GM19328 (cell line): ENCODE results near the gene IMMP2L.
"Not testable (repeated sequence)": the region's sequence is repeated elsewhere in the genome, so short reads cannot be mapped to it uniquely, and the experiment has no call there.

Source experiments
- ATAC-seq: cut with Tn5 transposase; IDR thresholded peaks from one replicate; pipeline ENCODE4 v1.9.1; 2021; ENCODE audit warnings: mild to moderate bottlenecking, moderate library complexity; ENCODE audit not compliant: unreplicated experiment

IMMP2L gene

GRCh38 chr7:110718503-110719205 lies 843.6 kb downstream of the IMMP2L start:
- no peak for ATAC-seq

GRCh38 chr7:110704225-110704624 lies 858.1 kb downstream of the IMMP2L start:
- no peak for ATAC-seq

- ATAC-seq, result no peak
Measured at GRCh38 chr7:110698576-110698975, 863.7 kb downstream of the IMMP2L start.

- no peak for ATAC-seq
Measured at GRCh38 chr7:110693344-110693743, 868.9 kb downstream of the IMMP2L start.

GRCh38 chr7:110688908-110689307 lies 873.4 kb downstream of the IMMP2L start:
- ATAC-seq, result no peak

- ATAC-seq, result no peak
Measured at GRCh38 chr7:110685899-110686298, 876.4 kb downstream of the IMMP2L start.

GRCh38 chr7:110681941-110682340 lies 880.4 kb downstream of the IMMP2L start:
- no peak for ATAC-seq

- ATAC-seq, result no peak
Measured at GRCh38 chr7:110677405-110677804, 884.9 kb downstream of the IMMP2L start.

- ATAC-seq, result no peak
Measured at GRCh38 chr7:110676785-110677184, 885.5 kb downstream of the IMMP2L start.

GRCh38 chr7:110675383-110676103 lies 886.7 kb downstream of the IMMP2L start:
- ATAC-seq, result no peak

- ATAC-seq, result no peak
Measured at GRCh38 chr7:110673148-110673547, 889.1 kb downstream of the IMMP2L start.

GRCh38 chr7:110669410-110669809 lies 892.9 kb downstream of the IMMP2L start:
- ATAC-seq, result no peak

GRCh38 chr7:110664803-110665202 lies 897.5 kb downstream of the IMMP2L start:
- ATAC-seq, result no peak

- not testable (repeated sequence) for ATAC-seq
Measured at GRCh38 chr7:110660637-110661036, 901.7 kb downstream of the IMMP2L start.

- no peak for ATAC-seq
Measured at GRCh38 chr7:110650328-110650727, 912.0 kb downstream of the IMMP2L start.

- ATAC-seq, result no peak
Measured at GRCh38 chr7:110647266-110647665, 915.0 kb downstream of the IMMP2L start.

GRCh38 chr7:110646804-110647203 lies 915.5 kb downstream of the IMMP2L start:
- ATAC-seq, result no peak

GRCh38 chr7:110645616-110646015 lies 916.7 kb downstream of the IMMP2L start:
- ATAC-seq, result no peak

- ATAC-seq, result no peak
Measured at GRCh38 chr7:110645060-110645459, 917.2 kb downstream of the IMMP2L start.

- no peak for ATAC-seq
Measured at GRCh38 chr7:110637252-110637651, 925.0 kb downstream of the IMMP2L start.

- ATAC-seq, result no peak
Measured at GRCh38 chr7:110633313-110633712, 929.0 kb downstream of the IMMP2L start.

GRCh38 chr7:110626414-110626813 lies 935.9 kb downstream of the IMMP2L start:
- no peak for ATAC-seq
